GM18502 (cell line): ENCODE results near the gene POLR2E.
A peak's percentile ranks its signal among the peaks of the same experiment; 100 is the strongest.

Experiments used
- ATAC-seq: cut with Tn5 transposase; IDR thresholded peaks from one replicate; pipeline ENCODE4 v1.9.1; 2021; ENCODE audit warnings: mild to moderate bottlenecking; ENCODE audit not compliant: unreplicated experiment, poor library complexity

The POLR2E gene

GRCh38 chr19:1112268-1113029, 17.3 kb upstream of the POLR2E start:
- no peak for ATAC-seq

GRCh38 chr19:1111641-1112267, 16.6 kb upstream of the POLR2E start:
- no peak for ATAC-seq

GRCh38 chr19:1110809-1111640, 15.8 kb upstream of the POLR2E start:
- no peak for ATAC-seq

- no peak for ATAC-seq
Measured at GRCh38 chr19:1109697-1110671, 14.8 kb upstream of the POLR2E start.

- no peak for ATAC-seq
Measured at GRCh38 chr19:1109032-1109551, 13.9 kb upstream of the POLR2E start.

GRCh38 chr19:1108291-1109031, 13.3 kb upstream of the POLR2E start:
- ATAC-seq = no peak

GRCh38 chr19:1107661-1108261, 12.6 kb upstream of the POLR2E start:
- ATAC-seq = no peak

GRCh38 chr19:1106841-1107660, 11.9 kb upstream of the POLR2E start:
- ATAC-seq = no peak

- no peak for ATAC-seq
Measured at GRCh38 chr19:1105873-1106840, 11.0 kb upstream of the POLR2E start.

- peak; percentile 9 for ATAC-seq
Measured at GRCh38 chr19:1105008-1105872, 10.1 kb upstream of the POLR2E start.

- peak; percentile 28 for ATAC-seq
Measured at GRCh38 chr19:1104311-1105007, 9.3 kb upstream of the POLR2E start.

- ATAC-seq = peak; percentile 63
Measured at GRCh38 chr19:1103708-1104310, 8.6 kb upstream of the POLR2E start, which contains the start of gene GPX4. TSS of gene GPX4 (plus strand) at chr19:1103994. CDS start at chr19:1104044, 50 bp downstream.

GRCh38 chr19:1103132-1103707, 8.0 kb upstream of the POLR2E start:
- no peak for ATAC-seq

- ATAC-seq = no peak
Measured at GRCh38 chr19:1102407-1103131, 7.4 kb upstream of the POLR2E start.
